ENCODE results near the gene ANXA1.
"Not testable (repeated sequence)": the region's sequence is repeated elsewhere in the genome, so short reads cannot be mapped to it uniquely, and the experiment has no call there.

- not testable (repeated sequence) for TF ChIP-seq EZH2 (IDR thresholded peaks at IDR 0.05; ENCODE audit: insufficient read depth, poor library complexity, severe bottlenecking); EZH2phosphoT487 (IDR thresholded peaks at IDR 0.05; ENCODE audit: insufficient read depth, low read depth)
Measured at GRCh38 chr9:73191109-73191508, 39.4 kb downstream of the ANXA1 start.
